GM15510 (cell line): ENCODE results near the gene CDC42BPA.

Source experiments
- POLR2A ChIP-seq: IDR thresholded peaks from 3 replicates; pipeline ENCODE4 v1.6.1; 2011; ENCODE audit warnings: borderline replicate concordance; ENCODE audit not compliant: insufficient read length; ENCODE audit errors: extremely low read depth

The CDC42BPA gene

DNA sequence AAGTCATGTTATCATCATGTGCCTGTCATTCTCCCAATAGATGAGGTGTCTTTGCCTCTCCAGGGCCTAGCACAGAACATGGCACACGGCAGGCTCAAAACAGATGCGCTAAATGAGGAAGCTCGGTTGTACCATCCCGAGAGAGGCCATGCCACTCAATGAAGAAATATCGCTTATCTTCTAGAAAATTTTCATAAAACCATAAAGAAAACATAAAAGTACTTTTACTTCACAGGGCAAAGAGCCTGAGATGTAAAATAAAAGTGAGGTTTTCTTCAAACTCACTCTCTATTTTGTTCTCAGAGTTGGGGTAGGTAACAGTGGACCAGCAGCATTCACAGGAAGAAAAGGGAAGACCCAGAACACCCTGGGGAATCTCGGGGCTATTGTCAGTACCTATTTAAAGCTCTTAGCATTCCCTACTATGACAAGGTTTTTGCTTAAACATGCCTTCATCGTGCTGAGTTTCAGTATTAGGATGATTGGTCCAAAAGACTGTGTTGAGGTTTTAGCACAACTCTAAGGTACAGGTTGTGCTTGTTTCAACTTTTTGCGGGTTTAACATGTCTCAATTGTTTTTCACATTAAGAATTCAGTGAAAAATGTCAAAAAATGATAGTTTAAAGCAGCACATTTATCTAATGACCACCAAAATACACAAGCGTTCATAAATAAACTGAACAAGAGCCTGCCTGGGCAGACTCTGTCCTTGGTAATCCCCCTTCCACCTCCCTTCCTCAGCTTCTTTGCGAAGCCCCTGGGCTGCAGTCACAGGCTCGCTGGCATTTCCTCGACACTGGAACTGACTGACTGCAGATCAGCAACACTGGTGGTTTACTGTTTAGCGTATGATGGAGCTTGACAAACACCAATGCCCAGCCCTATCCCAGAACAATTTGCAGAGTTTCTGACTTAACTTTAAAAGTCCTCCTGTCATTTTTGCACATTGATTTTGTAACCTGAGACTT lies 322.6 kb downstream of the CDC42BPA start:
- no peak for TF ChIP-seq POLR2A

- TF ChIP-seq POLR2A = no peak
Observed at GRCh38 chr1:226994586-226995364, 323.5 kb downstream of the CDC42BPA start.

DNA sequence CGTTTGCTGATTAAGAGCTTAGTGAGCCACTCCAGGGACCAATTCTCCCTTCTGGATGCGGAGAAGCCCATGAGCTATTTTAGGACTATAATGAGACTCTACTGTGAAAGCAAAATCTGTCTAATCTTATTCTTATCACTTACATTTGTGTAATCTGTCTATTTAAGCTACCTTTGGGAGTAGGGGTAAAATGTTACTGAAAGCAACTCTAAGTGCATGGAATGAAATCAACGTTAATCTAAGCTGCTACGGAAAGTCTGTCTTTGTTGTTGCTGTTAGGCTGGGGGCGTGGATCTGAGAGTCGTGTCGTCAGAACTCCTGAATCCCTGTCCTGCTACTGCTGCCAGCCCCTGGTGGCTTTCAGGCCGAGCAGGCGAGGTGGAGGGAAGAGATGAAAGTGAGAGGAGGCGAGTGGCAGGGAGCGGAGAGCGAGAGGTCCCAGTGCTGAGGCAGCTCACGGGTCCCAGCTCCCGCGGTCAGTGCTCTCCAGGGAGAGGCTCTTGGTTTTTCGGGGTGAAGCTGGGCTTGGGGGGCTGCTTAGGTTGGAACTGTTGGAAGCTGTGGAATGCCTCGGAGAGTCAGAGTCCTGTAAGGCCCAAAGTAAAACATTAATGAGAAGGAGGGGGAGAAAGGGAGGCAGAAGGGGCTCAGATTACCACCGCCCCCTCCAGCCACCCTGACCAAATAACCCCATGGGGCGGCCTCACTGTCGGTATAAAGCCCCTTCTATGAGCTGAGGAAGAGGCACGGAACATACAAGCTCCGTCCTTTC lies 324.3 kb downstream of the CDC42BPA start:
- no peak for TF ChIP-seq POLR2A

DNA sequence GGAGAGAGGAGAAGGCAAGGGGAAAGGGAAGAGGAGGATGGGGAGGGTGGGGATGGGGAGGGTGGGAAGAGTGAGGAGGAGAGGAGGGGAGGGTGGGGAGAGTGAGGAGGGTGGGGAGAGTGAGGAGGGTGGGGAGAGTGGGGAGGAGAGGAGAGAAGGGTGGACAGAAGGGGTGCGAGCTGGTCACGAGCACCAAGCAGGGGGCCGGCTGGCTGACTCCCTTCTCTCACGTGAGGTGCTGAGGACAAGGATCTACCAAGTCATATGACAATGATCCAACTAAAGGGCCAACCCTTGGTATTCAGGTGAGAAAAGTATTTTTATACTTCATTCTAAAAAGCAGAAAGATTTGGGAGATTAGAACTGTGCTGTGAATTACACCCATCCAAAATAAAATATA lies 326.4 kb downstream of the CDC42BPA start:
- no peak for TF ChIP-seq POLR2A

- no peak for TF ChIP-seq POLR2A
Observed at GRCh38 chr1:226990133-226990716, 328.1 kb downstream of the CDC42BPA start.

DNA sequence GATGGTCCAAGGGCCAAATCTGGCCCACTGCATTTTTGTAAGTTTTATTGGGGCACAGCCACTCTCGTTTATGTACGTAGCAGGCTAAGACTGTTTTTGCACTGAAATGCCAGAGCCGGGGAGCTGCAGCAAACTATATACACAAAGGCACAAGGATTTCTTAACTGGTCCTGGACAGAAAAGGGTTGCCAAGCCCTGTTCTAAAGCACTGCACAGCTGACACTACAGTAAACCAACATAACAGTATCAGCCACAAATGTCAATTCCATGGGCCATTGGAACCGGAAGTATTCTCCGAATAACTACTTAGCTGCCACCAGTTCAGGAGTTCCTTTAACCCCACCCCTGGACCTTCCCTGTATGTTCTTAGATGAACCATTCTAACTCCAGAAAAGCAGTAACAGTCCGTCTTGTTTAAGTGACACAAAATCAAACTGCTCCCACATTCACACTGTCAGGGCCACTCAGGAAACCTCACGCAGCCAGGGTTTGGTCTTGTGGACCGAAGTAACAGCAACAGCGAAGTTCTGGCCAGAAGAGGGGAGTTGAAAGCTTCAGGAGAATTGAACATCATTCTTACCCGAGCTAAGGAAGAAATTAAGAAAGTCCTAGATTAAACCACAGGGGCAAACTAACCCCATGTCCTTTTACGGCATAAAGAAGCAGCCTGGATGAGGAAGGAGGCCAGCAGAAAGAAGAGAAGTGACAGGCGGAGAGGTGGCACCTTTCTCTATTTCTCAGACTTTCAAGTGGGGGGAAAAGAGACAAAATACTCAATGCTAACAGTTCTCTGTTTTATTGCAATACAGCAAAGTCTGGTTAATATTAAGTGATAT lies 329.0 kb downstream of the CDC42BPA start:
- no peak for TF ChIP-seq POLR2A

DNA sequence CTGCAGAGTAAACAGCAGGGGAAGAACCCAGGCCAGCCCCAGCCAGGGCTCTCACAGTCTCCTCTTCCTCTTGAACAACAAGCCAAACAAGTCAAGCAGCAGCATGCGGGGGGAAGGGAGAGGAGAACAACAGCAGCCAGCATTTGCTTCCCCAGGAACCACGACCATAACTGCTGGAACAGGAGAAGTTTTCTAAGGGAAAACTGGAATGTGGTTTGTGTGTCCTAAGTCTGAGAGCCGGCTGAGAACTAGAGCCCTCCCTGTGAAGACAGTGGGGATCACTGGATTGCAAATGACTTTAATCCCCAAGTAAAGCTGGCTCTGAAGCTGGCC lies 330.0 kb downstream of the CDC42BPA start:
- TF ChIP-seq POLR2A = no peak

GRCh38 chr1:226987623-226988333 lies 330.5 kb downstream of the CDC42BPA start:
- no peak for TF ChIP-seq POLR2A

GRCh38 chr1:226987179-226987536 lies 331.1 kb downstream of the CDC42BPA start:
- no peak for TF ChIP-seq POLR2A

- no peak for TF ChIP-seq POLR2A
Observed at GRCh38 chr1:226986496-226987178, 331.7 kb downstream of the CDC42BPA start.

- no peak for TF ChIP-seq POLR2A
Observed at GRCh38 chr1:226985839-226986463, 332.3 kb downstream of the CDC42BPA start.

GRCh38 chr1:226985239-226985838 lies 333.0 kb downstream of the CDC42BPA start:
- no peak for TF ChIP-seq POLR2A

DNA sequence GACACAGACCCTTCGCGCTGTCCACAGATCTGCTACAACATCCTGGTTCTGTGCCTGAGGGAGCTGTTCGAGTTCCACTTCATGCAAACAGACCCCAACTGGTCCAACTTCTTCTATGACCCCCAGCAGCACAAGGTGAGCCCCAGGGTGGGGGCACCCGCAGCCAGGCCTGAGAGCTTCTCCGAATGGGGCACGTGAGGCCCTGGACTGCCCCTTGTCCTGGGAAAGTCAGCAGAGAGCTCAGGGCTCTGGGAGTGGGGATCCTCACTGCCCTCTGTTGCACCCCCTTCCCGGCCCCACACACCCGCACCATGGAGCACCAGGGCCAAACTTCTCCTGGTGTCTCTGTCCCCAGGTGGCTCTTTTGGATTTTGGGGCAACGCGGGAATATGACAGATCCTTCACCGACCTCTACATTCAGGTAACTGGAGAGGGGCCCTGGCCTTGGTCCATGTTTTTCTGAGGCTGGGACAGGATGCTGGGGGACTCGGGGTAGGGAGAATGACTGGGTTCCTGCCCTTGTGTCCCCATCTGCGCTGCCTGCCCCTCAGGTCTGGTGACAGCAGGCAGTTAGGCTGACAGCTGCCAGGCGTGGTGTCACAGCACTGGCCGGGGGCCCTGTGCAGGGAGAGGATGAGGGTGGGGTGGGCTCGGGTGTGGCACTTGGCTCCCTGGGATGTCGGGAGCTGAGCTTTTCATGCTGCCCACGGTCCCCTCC lies 333.6 kb downstream of the CDC42BPA start:
- no peak for TF ChIP-seq POLR2A
